HG03439 (cell line): ENCODE results near the gene RNF123.
"Not testable (repeated sequence)": the region's sequence is repeated elsewhere in the genome, so short reads cannot be mapped to it uniquely, and the experiment has no call there.

Experiments
- ATAC-seq: cut with Tn5 transposase; IDR thresholded peaks from one replicate; pipeline ENCODE4 v1.9.1; 2021; ENCODE audit warnings: mild to moderate bottlenecking, moderate library complexity; ENCODE audit not compliant: unreplicated experiment

Gene RNF123

GRCh38 chr3:49734752-49735151, 45.4 kb downstream of the RNF123 start:
- no peak for ATAC-seq

GRCh38 chr3:49738067-49738713, 48.8 kb downstream of the RNF123 start:
- no peak for ATAC-seq

- no peak for ATAC-seq
These were observed 51.1 kb downstream of the RNF123 start for GRCh38 chr3:49740427-49740826.

GRCh38 chr3:49745986-49746385, 56.6 kb downstream of the RNF123 start:
- no peak for ATAC-seq

GRCh38 chr3:49747792-49748480, 58.6 kb downstream of the RNF123 start:
- no peak for ATAC-seq

GRCh38 chr3:49748874-49749273, 59.5 kb downstream of the RNF123 start:
- ATAC-seq = not testable (repeated sequence)

GRCh38 chr3:49750056-49750455, 60.7 kb downstream of the RNF123 start:
- ATAC-seq = no peak

- no peak for ATAC-seq
These were observed 62.1 kb downstream of the RNF123 start for GRCh38 chr3:49751501-49751900.

GRCh38 chr3:49754536-49754935, 65.2 kb downstream of the RNF123 start:
- no peak for ATAC-seq

GRCh38 chr3:49756036-49756435, 66.7 kb downstream of the RNF123 start:
- ATAC-seq = no peak

GRCh38 chr3:49757197-49757596, 67.8 kb downstream of the RNF123 start:
- no peak for ATAC-seq

GRCh38 chr3:49759226-49759625, 69.9 kb downstream of the RNF123 start:
- ATAC-seq = no peak

GRCh38 chr3:49761661-49762060, 72.3 kb downstream of the RNF123 start:
- ATAC-seq = no peak

- ATAC-seq = no peak
These were observed 74.6 kb downstream of the RNF123 start for GRCh38 chr3:49763981-49764380.

GRCh38 chr3:49769286-49769915, 80.0 kb downstream of the RNF123 start:
- no peak for ATAC-seq

- ATAC-seq = no peak
These were observed 80.6 kb downstream of the RNF123 start for GRCh38 chr3:49769926-49770325.
